AG10803 (cell line): Measurements from ENCODE around the gene PTPRU.

Experiments
- DNase-seq: peaks from one replicate; pipeline ENCODE4 v3.0.0; 2010; ENCODE audit warnings: low read depth
- H3K4me3 ChIP-seq: 2 replicates; pipeline ENCODE4 v1.5.1; 2011; ENCODE audit warnings: mild to moderate bottlenecking, low read length, control low read depth
- TF ChIP-seq, protein P1 (sequence below): conservative IDR thresholded peaks from 2 replicates; pipeline ENCODE4 v1.5.1; 2011; ENCODE audit warnings: mild to moderate bottlenecking, low read length, control low read depth, inconsistent platforms

Gene PTPRU

DNA sequence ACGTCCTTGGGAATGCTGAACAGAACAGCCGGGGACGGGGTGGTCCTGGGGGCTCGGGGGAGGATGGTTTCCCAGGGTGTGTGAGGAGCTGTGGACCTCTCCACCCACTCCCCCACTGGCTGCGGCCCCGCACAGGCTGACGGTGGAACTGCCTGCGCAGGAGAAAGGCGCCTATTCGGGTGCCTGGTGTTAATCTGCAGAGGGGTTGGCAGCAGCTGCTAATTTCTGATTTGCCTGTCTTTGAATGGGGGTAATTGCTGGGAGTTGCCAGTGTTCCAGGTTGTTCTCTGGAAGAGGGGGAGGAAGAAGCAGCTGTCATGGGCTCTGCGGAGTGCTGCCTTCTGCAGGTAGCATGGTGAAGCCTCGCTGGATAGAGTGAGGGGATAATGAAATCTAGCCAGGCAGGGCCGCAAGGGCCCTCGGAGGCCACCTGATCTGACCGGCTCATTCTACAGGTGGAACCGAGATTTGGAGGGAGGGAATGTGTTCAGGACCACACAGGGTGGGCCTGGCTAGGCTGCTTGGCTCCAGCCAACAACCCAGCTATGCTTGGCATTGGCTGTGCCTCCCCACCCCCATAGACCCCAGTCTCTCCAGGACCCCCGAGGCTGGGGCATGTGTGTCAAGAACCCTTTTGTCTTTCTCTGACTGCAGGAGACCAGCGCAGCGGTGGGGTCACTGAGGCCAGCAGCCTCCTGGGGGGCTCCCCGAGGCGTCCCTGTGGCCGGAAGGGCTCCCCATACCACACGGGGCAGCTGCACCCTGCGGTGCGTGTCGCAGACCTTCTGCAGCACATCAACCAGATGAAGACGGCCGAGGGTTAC lies 67.1 kb downstream of the PTPRU start:
- no peak for DNase-seq
- TF ChIP-seq, protein P1, sequence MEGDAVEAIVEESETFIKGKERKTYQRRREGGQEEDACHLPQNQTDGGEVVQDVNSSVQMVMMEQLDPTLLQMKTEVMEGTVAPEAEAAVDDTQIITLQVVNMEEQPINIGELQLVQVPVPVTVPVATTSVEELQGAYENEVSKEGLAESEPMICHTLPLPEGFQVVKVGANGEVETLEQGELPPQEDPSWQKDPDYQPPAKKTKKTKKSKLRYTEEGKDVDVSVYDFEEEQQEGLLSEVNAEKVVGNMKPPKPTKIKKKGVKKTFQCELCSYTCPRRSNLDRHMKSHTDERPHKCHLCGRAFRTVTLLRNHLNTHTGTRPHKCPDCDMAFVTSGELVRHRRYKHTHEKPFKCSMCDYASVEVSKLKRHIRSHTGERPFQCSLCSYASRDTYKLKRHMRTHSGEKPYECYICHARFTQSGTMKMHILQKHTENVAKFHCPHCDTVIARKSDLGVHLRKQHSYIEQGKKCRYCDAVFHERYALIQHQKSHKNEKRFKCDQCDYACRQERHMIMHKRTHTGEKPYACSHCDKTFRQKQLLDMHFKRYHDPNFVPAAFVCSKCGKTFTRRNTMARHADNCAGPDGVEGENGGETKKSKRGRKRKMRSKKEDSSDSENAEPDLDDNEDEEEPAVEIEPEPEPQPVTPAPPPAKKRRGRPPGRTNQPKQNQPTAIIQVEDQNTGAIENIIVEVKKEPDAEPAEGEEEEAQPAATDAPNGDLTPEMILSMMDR = no peak
- H3K4me3 ChIP-seq = no peak overlapping the region

DNA sequence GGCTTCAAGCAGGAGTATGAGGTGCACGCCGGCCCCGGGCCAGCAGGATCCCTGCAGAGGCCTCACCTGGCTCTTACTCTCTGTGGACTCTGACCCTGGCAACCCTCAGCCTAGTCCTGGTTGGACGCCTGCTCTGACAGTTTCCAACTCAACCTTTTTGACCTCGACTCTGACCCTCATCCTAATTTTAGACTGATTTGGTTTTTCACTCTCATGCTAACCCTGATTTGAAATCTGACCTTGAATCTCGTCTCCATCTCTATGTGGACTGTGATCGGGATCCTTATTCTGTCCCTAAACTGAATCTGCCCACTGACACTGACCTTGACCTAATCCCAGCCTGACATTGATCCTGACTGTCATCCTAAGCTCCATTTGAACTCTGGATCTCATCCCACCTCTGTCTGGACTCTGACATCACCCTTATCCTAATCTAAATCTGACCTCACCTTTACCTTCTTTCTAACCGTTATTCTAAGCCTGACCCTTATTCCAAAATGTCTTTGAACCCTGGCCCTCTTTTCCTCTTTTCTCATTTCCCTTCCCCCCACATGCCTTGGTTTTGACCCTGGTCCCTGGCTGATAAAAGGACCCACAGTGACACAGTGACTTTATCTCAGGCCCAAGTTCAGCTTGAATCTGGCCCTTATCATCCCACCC lies 67.8 kb downstream of the PTPRU start:
- no peak for DNase-seq
- no peak overlapping the region for H3K4me3 ChIP-seq
- TF ChIP-seq, protein P1 = no peak

DNA sequence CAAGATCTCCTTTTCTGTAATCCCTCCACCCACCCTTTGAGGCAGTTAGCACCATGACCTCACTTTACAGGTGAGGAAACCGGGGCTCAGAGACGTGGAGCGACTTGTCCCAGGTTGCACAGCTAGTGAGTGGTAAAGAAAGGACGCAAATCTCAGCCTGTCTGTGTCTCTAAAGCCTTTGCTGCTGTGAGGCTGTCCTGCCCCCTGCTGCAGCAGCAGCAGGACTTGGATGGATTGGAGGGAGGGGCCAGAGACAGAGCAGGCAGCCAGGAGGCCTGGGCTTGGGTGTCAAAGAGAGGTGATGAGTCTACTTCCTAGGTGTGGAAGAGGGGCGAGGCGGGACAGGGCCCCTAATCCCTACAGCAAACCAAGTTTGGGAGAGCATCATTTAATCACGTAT lies 69.6 kb downstream of the PTPRU start:
- H3K4me3 ChIP-seq = no peak overlapping the region
- TF ChIP-seq, protein P1 = no peak
- no peak for DNase-seq

DNA sequence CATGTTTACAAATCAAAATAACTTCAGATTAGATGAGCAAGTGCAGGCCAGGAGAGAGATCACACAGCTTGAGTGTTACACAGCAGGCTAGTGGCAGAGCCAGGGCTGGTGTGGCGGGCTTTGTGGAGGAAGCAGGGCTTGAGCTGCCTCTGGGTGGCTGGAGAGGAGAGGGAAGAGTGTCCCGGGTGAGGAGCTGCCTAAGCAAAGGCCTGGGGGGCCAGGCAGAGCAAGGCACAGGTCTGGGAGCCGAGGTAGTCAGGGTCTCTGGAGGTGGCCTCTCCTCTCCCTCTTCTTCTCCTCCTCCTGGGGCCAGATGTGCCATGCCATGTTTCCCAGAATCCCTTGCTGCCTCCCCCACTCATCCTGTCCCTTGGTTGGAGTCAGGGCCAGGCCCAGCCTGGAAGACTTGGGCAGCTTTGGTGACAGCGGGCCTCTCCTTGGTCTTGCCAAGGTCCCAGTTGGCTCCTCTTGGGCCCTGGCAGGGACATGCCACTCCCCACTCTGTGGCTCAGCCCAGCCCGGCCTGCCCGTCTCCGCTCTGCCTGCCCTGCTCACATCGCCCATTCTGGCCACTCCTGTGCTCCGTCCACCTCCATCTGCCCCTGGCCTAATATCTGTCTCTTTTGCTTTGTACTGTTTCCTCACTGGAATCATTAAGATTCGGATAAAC lies 70.3 kb downstream of the PTPRU start:
- DNase-seq = no peak
- no peak overlapping the region for H3K4me3 ChIP-seq
- TF ChIP-seq, protein P1 = no peak

DNA sequence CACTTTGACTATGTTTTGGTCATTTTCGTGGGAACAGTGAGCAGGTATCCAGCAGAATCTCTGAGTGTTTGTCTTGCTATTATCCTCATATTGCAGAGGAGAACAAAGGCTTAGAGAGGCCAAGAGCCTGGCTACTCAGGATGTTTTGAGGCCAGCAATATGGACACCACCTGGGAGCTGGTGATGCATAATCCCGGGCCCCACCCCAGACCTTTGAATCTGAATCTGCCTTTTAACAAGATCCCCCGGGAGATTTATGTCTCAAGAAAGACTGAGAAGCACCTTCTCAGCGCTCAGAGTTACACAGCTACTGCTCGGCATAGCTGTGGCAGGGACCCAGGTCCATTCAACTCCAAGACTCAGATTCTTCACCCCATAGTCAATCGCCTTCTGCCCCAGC lies 72.8 kb downstream of the PTPRU start:
- no peak overlapping the region for H3K4me3 ChIP-seq
- TF ChIP-seq, protein P1 = no peak
- no peak for DNase-seq

DNA sequence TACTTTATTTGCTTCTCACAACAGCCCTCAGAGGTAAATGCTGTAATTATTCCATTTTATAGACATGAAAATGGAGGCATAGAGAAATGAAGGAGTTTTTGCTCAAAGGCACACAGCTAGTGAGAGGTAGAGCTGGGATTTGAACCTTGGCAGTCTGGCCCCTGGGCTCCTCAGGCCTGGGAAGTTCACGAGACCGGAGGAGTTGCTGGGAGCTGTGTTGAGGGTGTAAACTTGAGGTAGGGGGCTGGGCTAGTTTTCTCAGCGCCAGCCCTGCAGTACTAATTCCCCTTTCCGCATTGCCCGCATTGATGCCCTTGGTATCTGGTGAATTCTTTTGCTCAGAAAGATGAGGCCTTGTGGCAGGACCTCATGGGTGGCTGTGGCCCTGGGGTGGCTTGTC lies 73.3 kb downstream of the PTPRU start:
- no peak overlapping the region for H3K4me3 ChIP-seq
- TF ChIP-seq, protein P1 = no peak
- no peak for DNase-seq
